Measurements from ENCODE around the gene HOXB3.

Gene HOXB3

DNA sequence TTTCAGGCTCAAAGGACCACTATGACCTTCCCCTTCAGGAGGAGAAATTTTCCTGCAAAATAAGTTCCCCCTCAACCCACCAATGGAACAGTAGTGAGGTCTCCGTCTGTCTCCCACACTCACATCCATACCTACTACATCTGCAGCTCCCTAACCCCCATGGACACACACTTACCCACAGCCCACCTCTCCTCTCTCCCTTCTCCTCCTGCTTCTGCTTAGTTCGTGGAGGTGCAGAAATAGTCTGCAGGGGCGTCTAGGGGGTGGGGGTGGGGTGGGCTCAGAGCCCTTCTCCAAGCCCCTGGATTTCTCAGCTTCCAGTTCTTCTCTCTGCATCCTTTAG, 20.8 kb downstream of the HOXB3 start:
- CTCF ChIA-PET: interaction anchor here (0.6 to 0.8 kb wide), 2 partner anchors 10 to 303 kb away, joined by 3 read pairs; no protein-coding TSS in a partner anchor
- POLR2A ChIA-PET: no interaction called here
- Histone ChIP-seq H3K4me3 (ENCODE audit: low read depth, low read length) (no peak overlapping the region), H3K27ac (ENCODE audit: extremely low read depth, low read depth, low read length) (peak overlapping the region; percentile 57), H3K9me3 (ENCODE audit: control insufficient read depth, insufficient read depth, low read depth, low read length) (no peaks in the 10 kb centered on the region), H3K36me3 (ENCODE audit: control insufficient read depth in 2 of 2, insufficient read depth in 1 of 2, low read length in 2 of 2) (peaks cover 8 to 58% of the 10 kb centered on the region in 2 experiments), H3K4me1 (ENCODE audit: control insufficient read depth, insufficient read depth, low read length) (peaks cover 95% of the 10 kb centered on the region)
- TF ChIP-seq MZF1 (tag by site-specific recombination; IDR thresholded peaks at IDR 0.05; ENCODE audit: borderline replicate concordance): no peak
- 0 out of 2 replicates have a peak, but pooled peaks have one; percentile 2 for TF ChIP-seq WT1 (tag by site-specific recombination; IDR thresholded peaks at IDR 0.05)
- TF ChIP-seq ZNF76 (tag by site-specific recombination; IDR thresholded peaks at IDR 0.05; ENCODE audit: borderline replicate concordance, low read depth): 0 out of 2 replicates have a peak, but pooled peaks have one; percentile 8
- TF ChIP-seq GLIS2 (tag by site-specific recombination; IDR thresholded peaks at IDR 0.05): peak; percentile 25; the same call in 1 of the 2 replicates
- TF ChIP-seq ZFHX2 (tag by site-specific recombination; conservative IDR thresholded peaks at IDR 0.05): peak; percentile 27; the same call in 1 of the 2 replicates
- TF ChIP-seq EGR2 (tag by site-specific recombination; IDR thresholded peaks at IDR 0.05; ENCODE audit: low read depth): peak; percentile 51

- CTCF ChIA-PET: interaction anchor here (0.6 to 1.5 kb wide), 3 partner anchors 11 to 302 kb away, joined by 3 to 5 read pairs (median 3); no protein-coding TSS in a partner anchor
- Histone ChIP-seq H3K9me3 (ENCODE audit: control insufficient read depth, insufficient read depth, low read depth, low read length) (no peaks in the 10 kb centered on the region), H3K4me3 (ENCODE audit: low read depth, low read length) (no peak overlapping the region), H3K36me3 (ENCODE audit: control insufficient read depth in 2 of 2, insufficient read depth in 1 of 2, low read length in 2 of 2) (peaks cover 8 to 58% of the 10 kb centered on the region in 2 experiments), H3K27ac (ENCODE audit: extremely low read depth, low read depth, low read length) (peak overlapping the region; percentile 57), H3K4me1 (ENCODE audit: control insufficient read depth, insufficient read depth, low read length) (peaks cover 92% of the 10 kb centered on the region)
- POLR2A ChIA-PET: no interaction called here
- TF ChIP-seq, protein P1, sequence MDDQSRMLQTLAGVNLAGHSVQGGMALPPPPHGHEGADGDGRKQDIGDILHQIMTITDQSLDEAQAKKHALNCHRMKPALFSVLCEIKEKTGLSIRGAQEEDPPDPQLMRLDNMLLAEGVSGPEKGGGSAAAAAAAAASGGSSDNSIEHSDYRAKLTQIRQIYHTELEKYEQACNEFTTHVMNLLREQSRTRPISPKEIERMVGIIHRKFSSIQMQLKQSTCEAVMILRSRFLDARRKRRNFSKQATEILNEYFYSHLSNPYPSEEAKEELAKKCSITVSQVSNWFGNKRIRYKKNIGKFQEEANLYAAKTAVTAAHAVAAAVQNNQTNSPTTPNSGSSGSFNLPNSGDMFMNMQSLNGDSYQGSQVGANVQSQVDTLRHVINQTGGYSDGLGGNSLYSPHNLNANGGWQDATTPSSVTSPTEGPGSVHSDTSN (CRISPR knock-in tag; IDR thresholded peaks at IDR 0.05): no peak
- TF ChIP-seq ZNF660 (tag by site-specific recombination; IDR thresholded peaks at IDR 0.05): no peak
- TF ChIP-seq ZBTB20 (tag by site-specific recombination; IDR thresholded peaks at IDR 0.05): 0 out of 2 replicates have a peak, but pooled peaks have one; percentile 27
- peak; percentile 32; the same call in 1 of the 2 replicates for TF ChIP-seq KLF10 (tag by site-specific recombination; IDR thresholded peaks at IDR 0.05)
- TF ChIP-seq, protein P2, sequence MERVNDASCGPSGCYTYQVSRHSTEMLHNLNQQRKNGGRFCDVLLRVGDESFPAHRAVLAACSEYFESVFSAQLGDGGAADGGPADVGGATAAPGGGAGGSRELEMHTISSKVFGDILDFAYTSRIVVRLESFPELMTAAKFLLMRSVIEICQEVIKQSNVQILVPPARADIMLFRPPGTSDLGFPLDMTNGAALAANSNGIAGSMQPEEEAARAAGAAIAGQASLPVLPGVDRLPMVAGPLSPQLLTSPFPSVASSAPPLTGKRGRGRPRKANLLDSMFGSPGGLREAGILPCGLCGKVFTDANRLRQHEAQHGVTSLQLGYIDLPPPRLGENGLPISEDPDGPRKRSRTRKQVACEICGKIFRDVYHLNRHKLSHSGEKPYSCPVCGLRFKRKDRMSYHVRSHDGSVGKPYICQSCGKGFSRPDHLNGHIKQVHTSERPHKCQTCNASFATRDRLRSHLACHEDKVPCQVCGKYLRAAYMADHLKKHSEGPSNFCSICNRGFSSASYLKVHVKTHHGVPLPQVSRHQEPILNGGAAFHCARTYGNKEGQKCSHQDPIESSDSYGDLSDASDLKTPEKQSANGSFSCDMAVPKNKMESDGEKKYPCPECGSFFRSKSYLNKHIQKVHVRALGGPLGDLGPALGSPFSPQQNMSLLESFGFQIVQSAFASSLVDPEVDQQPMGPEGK (tag by site-specific recombination; IDR thresholded peaks at IDR 0.05): peak; percentile 41; the same call in 1 of the 2 replicates
- TF ChIP-seq ZNF391 (tag by site-specific recombination; IDR thresholded peaks at IDR 0.05; ENCODE audit: borderline replicate concordance, low read depth): 0 out of 2 replicates have a peak, but pooled peaks have one; percentile 52
- TF ChIP-seq ZNF354C (tag by site-specific recombination; IDR thresholded peaks at IDR 0.05; ENCODE audit: borderline replicate concordance, low read depth): no peak
- TF ChIP-seq, protein P3, sequence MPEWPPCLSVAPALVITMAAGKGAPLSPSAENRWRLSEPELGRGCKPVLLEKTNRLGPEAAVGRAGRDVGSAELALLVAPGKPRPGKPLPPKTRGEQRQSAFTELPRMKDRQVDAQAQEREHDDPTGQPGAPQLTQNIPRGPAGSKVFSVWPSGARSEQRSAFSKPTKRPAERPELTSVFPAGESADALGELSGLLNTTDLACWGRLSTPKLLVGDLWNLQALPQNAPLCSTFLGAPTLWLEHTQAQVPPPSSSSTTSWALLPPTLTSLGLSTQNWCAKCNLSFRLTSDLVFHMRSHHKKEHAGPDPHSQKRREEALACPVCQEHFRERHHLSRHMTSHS (tag by site-specific recombination; IDR thresholded peaks at IDR 0.05): peak; percentile 27; the same call in 1 of the 2 replicates
- peak; percentile 67; the same call in 1 of the 2 replicates for TF ChIP-seq SP7 (tag by site-specific recombination; IDR thresholded peaks at IDR 0.05)
- no peak for TF ChIP-seq MYNN (tag by site-specific recombination; IDR thresholded peaks at IDR 0.05; ENCODE audit: borderline replicate concordance)
- peak; percentile 81; the same call in 1 of the 2 replicates for TF ChIP-seq YY1 (tag by site-specific recombination; IDR thresholded peaks at IDR 0.05)
- peak; percentile 83; the same call in 1 of the 2 replicates for TF ChIP-seq ZNF645 (tag by site-specific recombination; IDR thresholded peaks at IDR 0.05)
- peak; percentile 80 for TF ChIP-seq ZNF843 (tag by site-specific recombination; IDR thresholded peaks at IDR 0.05)
- 0 out of 2 replicates have a peak, but pooled peaks have one; percentile 1 for TF ChIP-seq ZBTB11 (tag by site-specific recombination; conservative IDR thresholded peaks at IDR 0.05; ENCODE audit: low read depth)
- peak; percentile 85 for TF ChIP-seq YY2 (tag by site-specific recombination; IDR thresholded peaks at IDR 0.05)
- TF ChIP-seq ZNF114 (tag by site-specific recombination; IDR thresholded peaks at IDR 0.05): no peak
- TF ChIP-seq ZNF274 (IDR thresholded peaks at IDR 0.05; ENCODE audit: low read length): no peak
- TF ChIP-seq ZNF274 (tag by site-specific recombination; IDR thresholded peaks at IDR 0.05; ENCODE audit: borderline replicate concordance): no peak
- TF ChIP-seq FEZF1 (tag by site-specific recombination; IDR thresholded peaks at IDR 0.05): peak; percentile 58
Measured at GRCh38 chr17:48568499-48569239, 21.4 kb downstream of the HOXB3 start.

Data from HEK293 (cell line).